ENCODE measurements around the gene BRF1.
"Not testable (repeated sequence)": the region's sequence is repeated elsewhere in the genome, so short reads cannot be mapped to it uniquely, and the experiment has no call there.

The BRF1 gene

GRCh38 chr14:105315211-105315721, 14.5 kb upstream of the BRF1 start:
- no peak for DNase-seq (ENCODE audit: low spot score)

- DNase-seq (ENCODE audit: low spot score) = peak; percentile 84
Measured at GRCh38 chr14:105314287-105315200, 13.7 kb upstream of the BRF1 start, which contains the start of gene PACS2. Gene PACS2 (plus strand): TSS chr14:105314748. CDS start chr14:105314919, 171 bp downstream.

- no peak for DNase-seq (ENCODE audit: low spot score)
Measured at GRCh38 chr14:105313381-105314286, 12.8 kb upstream of the BRF1 start.

GRCh38 chr14:105312973-105313372, 12.2 kb upstream of the BRF1 start:
- no peak for DNase-seq (ENCODE audit: low spot score)

GRCh38 chr14:105311838-105312237, 11.0 kb upstream of the BRF1 start:
- no peak for DNase-seq (ENCODE audit: low spot score)

GRCh38 chr14:105309371-105309770, 8.6 kb upstream of the BRF1 start:
- no peak for DNase-seq (ENCODE audit: low spot score)

GRCh38 chr14:105307052-105307727, 6.4 kb upstream of the BRF1 start:
- no peak for DNase-seq (ENCODE audit: low spot score)

- no peak for DNase-seq (ENCODE audit: low spot score)
Measured at GRCh38 chr14:105305791-105306190, 5.0 kb upstream of the BRF1 start.

GRCh38 chr14:105305345-105305744, 4.5 kb upstream of the BRF1 start:
- DNase-seq (ENCODE audit: low spot score) = no peak

GRCh38 chr14:105304565-105304964, 3.8 kb upstream of the BRF1 start:
- DNase-seq (ENCODE audit: low spot score) = no peak

GRCh38 chr14:105303949-105304348, 3.1 kb upstream of the BRF1 start:
- DNase-seq (ENCODE audit: low spot score) = no peak

- not testable (repeated sequence) for DNase-seq (ENCODE audit: low spot score)
Measured at GRCh38 chr14:105301915-105302249, 1.1 kb upstream of the BRF1 start.

GRCh38 chr14:105301103-105301914, 508 bp upstream of the BRF1 start:
- peak; percentile 98 for DNase-seq (ENCODE audit: low spot score)

GRCh38 chr14:105299654-105300541, 903 bp downstream of the BRF1 start:
- no peak for DNase-seq (ENCODE audit: low spot score)

- not testable (repeated sequence) for DNase-seq (ENCODE audit: low spot score)
Measured at GRCh38 chr14:105297311-105297710, 3.5 kb downstream of the BRF1 start.

GRCh38 chr14:105294142-105294597, 6.6 kb downstream of the BRF1 start:
- DNase-seq (ENCODE audit: low spot score) = no peak

GRCh38 chr14:105292826-105293711, 7.7 kb downstream of the BRF1 start:
- DNase-seq (ENCODE audit: low spot score) = no peak

- DNase-seq (ENCODE audit: low spot score) = no peak
Measured at GRCh38 chr14:105290621-105291346, 10.0 kb downstream of the BRF1 start.
